T-helper 9 cell (primary cell): ENCODE data around the gene SREK1IP1.
A peak's percentile ranks its signal among the peaks of the same experiment; 100 is the strongest.

ENCODE experiments used
- DNase-seq: peaks from one replicate; pipeline ENCODE4 v3.0.0-alpha.2; 2020
- total RNA-seq, 2 donors: gene quantifications; one replicate each; lab custom pipeline; 2026; lab: John Stamatoyannopoulos, UW

SREK1IP1 gene
- total RNA-seq = 24.4 to 41.8 reads per million in 2 donors

- peak; percentile 66 for DNase-seq
Measured at GRCh38 chr5:64768358-64769312, at the start of gene SREK1IP1, which contains the start of gene CWC27. TSS of gene SREK1IP1 (minus strand) at chr5:64768691. CDS start at chr5:64768517, 174 bp downstream. TSS of gene CWC27 (plus strand) at chr5:64768930. CDS start at chr5:64769147, 217 bp downstream.

GRCh38 chr5:64818245-64818644 is 49.8 kb upstream of the SREK1IP1 start:
- no peak for DNase-seq

- DNase-seq = no peak
Measured at GRCh38 chr5:64814073-64814472, 45.6 kb upstream of the SREK1IP1 start.

- no peak for DNase-seq
Measured at GRCh38 chr5:64811050-64811640, 42.7 kb upstream of the SREK1IP1 start.

- DNase-seq = no peak
Measured at GRCh38 chr5:64807520-64807919, 39.0 kb upstream of the SREK1IP1 start.

- no peak for DNase-seq
Measured at GRCh38 chr5:64806537-64806936, 38.0 kb upstream of the SREK1IP1 start.

GRCh38 chr5:64800926-64801325 is 32.4 kb upstream of the SREK1IP1 start:
- no peak for DNase-seq

GRCh38 chr5:64796301-64796700 is 27.8 kb upstream of the SREK1IP1 start:
- DNase-seq = no peak

- DNase-seq = no peak
Measured at GRCh38 chr5:64794053-64794770, 25.7 kb upstream of the SREK1IP1 start.

GRCh38 chr5:64792469-64792868 is 24.0 kb upstream of the SREK1IP1 start:
- DNase-seq = no peak

- no peak for DNase-seq
Measured at GRCh38 chr5:64790210-64790609, 21.7 kb upstream of the SREK1IP1 start.

GRCh38 chr5:64789457-64789856 is 21.0 kb upstream of the SREK1IP1 start:
- no peak for DNase-seq

- no peak for DNase-seq
Measured at GRCh38 chr5:64788156-64788555, 19.7 kb upstream of the SREK1IP1 start.

GRCh38 chr5:64786372-64786771 is 17.9 kb upstream of the SREK1IP1 start:
- DNase-seq = no peak

- peak; percentile 65 for DNase-seq
Measured at GRCh38 chr5:64784451-64785025, 16.0 kb upstream of the SREK1IP1 start.

- no peak for DNase-seq
Measured at GRCh38 chr5:64775291-64775690, 6.8 kb upstream of the SREK1IP1 start.

GRCh38 chr5:64773533-64773932 is 5.0 kb upstream of the SREK1IP1 start:
- no peak for DNase-seq

- no peak for DNase-seq
Measured at GRCh38 chr5:64771736-64772135, 3.2 kb upstream of the SREK1IP1 start.

GRCh38 chr5:64769855-64770254 is 1.4 kb upstream of the SREK1IP1 start:
- no peak for DNase-seq

- no peak for DNase-seq
Measured at GRCh38 chr5:64767959-64768357, 533 bp downstream of the SREK1IP1 start.

GRCh38 chr5:64766941-64767340 is 1.6 kb downstream of the SREK1IP1 start:
- no peak for DNase-seq

- DNase-seq = no peak
Measured at GRCh38 chr5:64765804-64766504, 2.5 kb downstream of the SREK1IP1 start.
